ENCODE results near the gene RALY. TPM values are rescaled to one million over a fixed set of nuclear protein-coding genes. Genes with fewer than 3 reads are reported as not detected.

Gene RALY
- total RNA-seq, 4 donors from 2014 or later: 23.2 to 101 (median 87.5) TPM

DNA sequence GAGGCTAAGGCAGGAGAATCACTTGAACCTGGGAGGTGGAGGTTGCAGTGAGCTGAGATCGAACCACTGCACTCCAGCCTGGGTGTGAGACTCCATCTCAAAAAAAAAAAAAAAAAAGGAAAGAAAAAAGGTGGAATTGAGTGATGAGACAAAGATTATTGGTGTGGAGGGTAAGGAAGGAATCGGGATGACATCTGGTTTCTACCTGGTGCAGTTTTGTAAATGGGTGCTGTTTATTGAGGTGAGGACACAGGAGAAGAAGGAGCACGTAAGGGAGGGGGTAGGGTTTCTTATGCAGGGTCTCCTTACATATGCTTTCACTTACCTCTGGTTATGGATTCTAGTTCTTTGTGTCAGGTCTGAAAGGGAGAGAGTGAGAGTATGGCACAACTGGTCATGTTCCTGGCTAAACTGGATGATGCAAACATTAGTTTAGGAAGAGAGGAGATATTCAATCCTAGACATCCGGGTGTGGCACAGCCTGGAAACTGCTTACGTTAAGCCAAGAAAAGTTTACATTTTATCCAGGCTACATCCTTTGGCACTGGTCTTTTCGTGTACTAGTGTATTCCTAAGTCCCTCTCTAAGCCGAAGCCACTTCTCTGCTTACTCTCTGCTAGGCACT is 5.4 kb downstream of the RALY start:
- TF ChIP-seq, protein P1, sequence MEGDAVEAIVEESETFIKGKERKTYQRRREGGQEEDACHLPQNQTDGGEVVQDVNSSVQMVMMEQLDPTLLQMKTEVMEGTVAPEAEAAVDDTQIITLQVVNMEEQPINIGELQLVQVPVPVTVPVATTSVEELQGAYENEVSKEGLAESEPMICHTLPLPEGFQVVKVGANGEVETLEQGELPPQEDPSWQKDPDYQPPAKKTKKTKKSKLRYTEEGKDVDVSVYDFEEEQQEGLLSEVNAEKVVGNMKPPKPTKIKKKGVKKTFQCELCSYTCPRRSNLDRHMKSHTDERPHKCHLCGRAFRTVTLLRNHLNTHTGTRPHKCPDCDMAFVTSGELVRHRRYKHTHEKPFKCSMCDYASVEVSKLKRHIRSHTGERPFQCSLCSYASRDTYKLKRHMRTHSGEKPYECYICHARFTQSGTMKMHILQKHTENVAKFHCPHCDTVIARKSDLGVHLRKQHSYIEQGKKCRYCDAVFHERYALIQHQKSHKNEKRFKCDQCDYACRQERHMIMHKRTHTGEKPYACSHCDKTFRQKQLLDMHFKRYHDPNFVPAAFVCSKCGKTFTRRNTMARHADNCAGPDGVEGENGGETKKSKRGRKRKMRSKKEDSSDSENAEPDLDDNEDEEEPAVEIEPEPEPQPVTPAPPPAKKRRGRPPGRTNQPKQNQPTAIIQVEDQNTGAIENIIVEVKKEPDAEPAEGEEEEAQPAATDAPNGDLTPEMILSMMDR (IDR thresholded peaks at IDR 0.05): no peak
- no peak for TF ChIP-seq POLR2A (IDR thresholded peaks at IDR 0.05)
- no peaks in the 10 kb centered on the region for H3K27me3 ChIP-seq
- no peak for DNase-seq
- intact Hi-C loops (cut with DNase I; ENCODE audit: low total_unique reads): no loop called here
- H3K4me3 ChIP-seq: no peak overlapping the region
- H3K4me1 ChIP-seq: peaks cover 10 to 14% of the 10 kb centered on the region in 2 donors
- no peak overlapping the region for H3K27ac ChIP-seq
- H3K9me3 ChIP-seq: no peaks in the 10 kb centered on the region
- H3K36me3 ChIP-seq: no peaks in the 10 kb centered on the region

DNA sequence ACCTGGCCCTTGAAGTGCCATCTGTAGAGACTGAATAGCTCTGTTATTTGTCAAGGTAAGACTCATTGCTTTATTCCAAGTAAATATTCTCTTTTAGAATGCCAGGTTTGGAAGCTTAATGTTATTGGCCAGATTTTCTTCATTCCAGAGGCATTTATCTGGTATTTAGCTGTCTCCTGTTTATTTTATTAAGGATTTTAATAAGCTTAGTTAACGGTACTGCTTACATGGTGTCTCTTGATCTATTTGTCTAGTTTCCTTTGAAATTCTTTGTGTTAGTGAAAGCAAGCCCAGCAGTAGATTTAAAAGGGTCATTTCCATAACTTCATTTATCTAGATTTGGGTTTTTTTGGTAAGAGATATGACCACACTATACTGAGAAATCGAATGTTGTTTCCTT is 7.7 kb downstream of the RALY start:
- Histone ChIP-seq H3K4me3 (no peak overlapping the region), H3K9me3 (no peaks in the 10 kb centered on the region), H3K4me1 (peaks cover 0 to 10% of the 10 kb centered on the region in 2 donors), H3K27ac (no peak overlapping the region), H3K27me3 (no peaks in the 10 kb centered on the region), H3K36me3 (no peaks in the 10 kb centered on the region)
- no peak for DNase-seq
- intact Hi-C loops (cut with DNase I; ENCODE audit: low total_unique reads): no loop called here
- TF ChIP-seq, protein P1 (IDR thresholded peaks at IDR 0.05): no peak
- no peak for TF ChIP-seq POLR2A (IDR thresholded peaks at IDR 0.05)

DNA sequence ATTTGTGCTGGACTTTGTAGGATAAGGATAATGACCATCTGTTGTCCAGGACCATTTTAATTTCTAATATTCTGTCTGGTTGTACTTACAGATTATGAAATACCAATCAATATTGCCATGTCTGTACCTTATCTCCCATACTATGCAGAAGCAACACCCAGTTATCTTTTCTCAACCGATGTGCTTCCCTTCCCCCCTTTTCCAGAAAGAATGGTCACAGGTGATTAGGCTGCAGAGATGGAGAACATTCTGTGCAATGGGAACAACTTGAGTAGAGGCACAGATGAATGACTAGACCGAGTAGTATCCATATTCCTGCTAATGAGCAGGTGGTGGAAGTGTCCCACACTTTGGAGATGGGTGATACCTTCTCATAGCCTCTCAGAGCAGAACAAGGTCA is 10.5 kb downstream of the RALY start:
- intact Hi-C loops (cut with DNase I; ENCODE audit: low total_unique reads): no loop called here
- Histone ChIP-seq H3K9me3 (no peaks in the 10 kb centered on the region), H3K4me3 (no peak overlapping the region), H3K4me1 (peaks cover 0 to 5% of the 10 kb centered on the region in 2 donors), H3K36me3 (no peaks in the 10 kb centered on the region), H3K27me3 (no peaks in the 10 kb centered on the region), H3K27ac (no peak overlapping the region)
- no peak for DNase-seq
- TF ChIP-seq, protein P1 (IDR thresholded peaks at IDR 0.05): no peak
- TF ChIP-seq POLR2A (IDR thresholded peaks at IDR 0.05): no peak

DNA sequence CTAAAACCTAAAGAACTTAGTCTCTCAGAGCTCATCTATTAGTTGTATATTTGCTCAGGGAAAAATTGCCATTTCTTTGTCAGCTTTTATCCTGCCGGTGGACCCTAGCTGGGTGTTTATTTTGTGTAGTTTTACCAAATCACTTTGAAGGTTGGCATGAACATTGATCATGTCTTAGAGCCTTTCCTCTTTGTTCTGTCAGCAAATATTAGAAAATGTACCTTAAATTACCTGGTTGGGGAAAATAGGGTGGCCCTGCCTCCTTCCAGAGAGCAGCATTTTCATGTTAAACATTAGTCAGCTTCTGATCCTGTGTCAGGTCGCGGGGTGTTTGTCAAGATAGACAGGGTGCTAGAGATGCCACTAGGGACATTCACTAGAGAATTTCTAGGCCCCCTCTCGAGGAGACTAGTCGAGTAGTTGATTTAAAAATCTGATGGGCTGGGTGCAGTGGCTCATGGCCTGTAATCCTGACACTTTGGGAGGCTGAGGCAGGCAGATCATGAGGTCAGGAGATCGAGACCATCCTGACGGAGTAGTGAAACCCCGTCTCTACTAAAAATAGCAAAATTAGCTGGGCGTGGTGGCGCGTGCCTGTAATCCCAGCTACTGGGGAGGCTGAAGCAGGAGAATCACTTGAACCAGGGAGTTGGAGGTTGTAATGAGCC is 11.2 kb downstream of the RALY start:
- TF ChIP-seq, protein P1 (IDR thresholded peaks at IDR 0.05): no peak
- no peak for TF ChIP-seq POLR2A (IDR thresholded peaks at IDR 0.05)
- intact Hi-C loops (cut with DNase I; ENCODE audit: low total_unique reads): no loop called here
- H3K4me1 ChIP-seq: peaks cover 0 to 3% of the 10 kb centered on the region in 2 donors
- no peak overlapping the region for H3K27ac ChIP-seq
- no peaks in the 10 kb centered on the region for H3K27me3 ChIP-seq
- H3K36me3 ChIP-seq: no peaks in the 10 kb centered on the region
- no peak overlapping the region for H3K4me3 ChIP-seq
- no peaks in the 10 kb centered on the region for H3K9me3 ChIP-seq
- DNase-seq: no peak

DNA sequence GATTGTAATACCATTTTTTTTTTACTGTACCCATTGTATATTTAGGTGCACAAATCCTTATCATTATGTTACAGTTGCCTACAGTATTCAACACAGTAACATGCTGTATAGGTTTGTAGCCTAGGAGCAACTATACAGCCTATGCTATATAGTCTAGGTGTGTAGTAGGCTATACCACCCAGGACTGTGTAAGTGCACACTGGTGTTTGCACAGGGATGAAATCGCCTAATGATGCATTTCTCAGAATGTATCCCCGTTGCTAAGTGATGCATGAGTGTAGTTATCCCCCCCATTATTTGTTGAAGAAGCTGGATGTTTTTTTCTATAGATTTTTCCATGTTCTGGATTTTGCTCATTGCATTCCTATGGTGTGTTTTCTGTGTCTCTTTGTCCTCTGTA is 12.9 kb downstream of the RALY start:
- Histone ChIP-seq H3K36me3 (no peaks in the 10 kb centered on the region), H3K9me3 (no peaks in the 10 kb centered on the region), H3K4me1 (no peaks in the 10 kb centered on the region), H3K4me3 (no peak overlapping the region), H3K27me3 (no peaks in the 10 kb centered on the region), H3K27ac (no peak overlapping the region)
- no peak for DNase-seq
- TF ChIP-seq, protein P1 (IDR thresholded peaks at IDR 0.05): no peak
- no peak for TF ChIP-seq POLR2A (IDR thresholded peaks at IDR 0.05)
- intact Hi-C loops (cut with DNase I; ENCODE audit: low total_unique reads): no loop called here

Measured in uterus (tissue), 4 donors.